NCI-H128 (cell line): ENCODE data around the gene COL27A1.

ENCODE experiments used
- DNase-seq: peaks from one replicate; lab custom pipeline; 2025; ENCODE audit not compliant: unreplicated experiment; lab: John Stamatoyannopoulos, UW

Gene COL27A1

GRCh38 chr9:114281473-114282103, 126.3 kb downstream of the COL27A1 start:
- DNase-seq: no peak

DNA sequence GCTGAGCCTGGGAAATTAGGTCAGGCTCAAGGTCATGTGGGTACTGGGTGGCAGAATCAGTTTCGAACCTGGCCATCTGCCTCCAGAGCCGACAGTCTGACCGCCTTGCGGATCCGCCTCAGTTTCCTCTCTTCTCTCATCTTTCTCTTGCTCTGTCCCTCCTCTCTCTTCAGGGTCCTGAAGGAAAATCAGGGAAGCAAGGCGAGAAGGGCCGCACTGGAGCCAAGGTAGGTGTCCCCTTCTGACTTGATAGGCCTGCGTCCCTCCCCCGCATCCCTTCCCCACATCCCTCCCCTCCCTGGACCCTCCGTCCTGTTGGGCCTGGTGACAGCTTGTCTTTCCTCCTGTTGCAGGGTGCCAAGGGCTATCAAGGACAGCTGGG, 126.8 kb downstream of the COL27A1 start:
- DNase-seq: no peak

DNA sequence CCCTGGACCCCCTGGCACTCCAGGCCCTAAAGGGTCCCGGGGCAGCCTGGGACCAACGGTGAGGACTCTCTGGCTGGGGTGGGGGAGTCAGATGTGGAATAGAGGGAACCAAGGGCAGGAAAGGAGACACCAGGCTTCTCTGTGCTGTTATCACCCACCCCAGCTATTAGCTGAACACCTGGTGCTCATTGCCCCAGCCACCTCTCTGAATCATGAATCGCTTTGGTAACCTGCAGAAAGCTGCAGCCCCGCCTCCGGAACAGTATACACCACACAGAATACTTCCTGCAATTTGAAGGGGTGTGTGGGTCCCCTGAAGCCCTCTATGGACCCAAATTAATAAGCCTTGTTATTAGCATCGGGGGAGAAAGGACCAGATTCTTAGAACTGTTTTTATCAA, 127.2 kb downstream of the COL27A1 start:
- DNase-seq: no peak

GRCh38 chr9:114282926-114283325, 127.6 kb downstream of the COL27A1 start:
- DNase-seq: no peak

DNA sequence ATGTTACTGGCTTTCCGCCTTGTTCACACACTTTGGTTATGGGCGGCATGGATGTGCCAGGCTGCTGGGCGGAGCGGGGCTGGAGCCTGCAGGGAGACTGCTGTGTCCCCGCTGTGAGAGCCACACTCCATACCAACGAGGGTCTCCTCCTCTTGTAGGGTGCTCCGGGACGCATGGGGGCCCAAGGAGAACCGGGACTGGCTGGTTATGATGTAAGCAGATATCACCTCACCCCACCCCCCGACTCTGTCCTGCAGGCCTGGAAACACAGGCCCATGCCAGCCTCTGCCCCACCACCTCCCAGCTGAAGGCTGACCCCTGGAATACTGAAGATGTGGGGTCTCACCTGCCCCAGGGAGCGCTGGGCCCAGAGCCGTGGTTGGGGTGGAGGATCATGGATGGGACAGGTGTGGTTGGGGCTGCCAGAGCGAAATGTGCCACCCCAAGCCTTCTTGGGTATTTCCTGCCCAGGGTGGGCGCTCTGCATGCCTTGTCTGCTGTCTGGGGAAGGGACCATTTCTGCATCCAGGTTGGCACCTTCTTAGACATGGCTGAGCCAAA, 128.3 kb downstream of the COL27A1 start:
- DNase-seq: no peak

GRCh38 chr9:114284316-114285060, 129.2 kb downstream of the COL27A1 start:
- DNase-seq: no peak

DNA sequence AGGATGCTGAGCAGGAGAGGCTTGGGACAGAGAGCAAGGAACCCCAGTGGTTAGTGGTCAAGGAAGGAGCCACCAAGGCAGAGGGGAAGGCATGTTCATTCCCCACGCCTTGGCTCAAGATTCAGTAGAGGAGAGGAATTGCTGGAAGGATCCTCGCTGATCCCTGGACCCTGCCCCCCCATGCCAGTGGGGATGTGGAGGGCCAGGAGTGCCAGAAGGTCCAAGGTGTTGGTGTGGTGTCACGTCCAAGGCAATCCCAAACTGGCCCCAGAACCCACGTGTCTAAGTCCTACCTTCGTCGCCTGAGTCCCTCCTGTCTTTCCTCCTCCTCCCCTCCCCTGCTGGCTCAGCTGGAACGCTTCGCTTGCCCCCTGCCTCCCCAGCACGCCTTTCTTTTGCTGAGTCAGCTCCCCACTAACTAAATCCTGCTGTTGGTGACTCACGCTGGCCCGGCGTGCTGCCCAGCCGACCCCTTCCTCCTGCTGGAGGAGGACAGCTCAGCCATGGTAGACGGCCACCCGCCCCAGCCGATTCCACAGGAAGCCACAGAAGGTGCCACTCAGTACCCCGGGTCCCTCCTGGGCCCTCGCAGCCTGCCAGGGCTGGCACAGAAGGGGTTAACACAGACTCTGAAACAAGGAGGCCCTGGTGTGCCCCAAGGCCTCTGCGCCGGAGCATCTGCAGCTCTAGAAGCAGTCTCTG, 130.0 kb downstream of the COL27A1 start:
- DNase-seq: no peak

DNA sequence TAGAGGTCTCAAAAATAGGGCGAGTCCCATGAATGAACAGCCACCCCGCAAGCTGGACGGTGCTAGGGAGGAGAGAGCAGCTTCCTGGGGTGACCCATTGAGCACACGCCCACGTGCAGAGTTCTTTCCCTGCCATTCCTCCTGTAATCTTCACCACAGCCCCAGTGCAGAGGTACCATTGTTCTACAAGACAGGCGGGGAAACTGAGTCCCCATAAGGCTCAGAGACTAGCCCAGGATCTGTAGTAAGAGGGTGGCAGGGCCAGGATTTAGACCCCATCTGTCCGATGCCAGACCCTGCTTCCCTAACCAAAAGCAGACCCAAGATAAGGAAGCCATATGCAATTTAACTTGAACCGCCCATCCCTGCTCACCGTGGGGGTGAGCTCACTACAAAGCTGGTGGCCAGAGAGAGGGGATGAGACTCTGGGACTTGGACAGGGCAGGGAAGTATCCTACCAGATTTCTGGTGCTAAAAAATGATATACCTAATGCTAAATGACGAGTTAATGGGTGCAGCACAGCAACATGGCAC, 130.9 kb downstream of the COL27A1 start:
- DNase-seq: no peak

DNA sequence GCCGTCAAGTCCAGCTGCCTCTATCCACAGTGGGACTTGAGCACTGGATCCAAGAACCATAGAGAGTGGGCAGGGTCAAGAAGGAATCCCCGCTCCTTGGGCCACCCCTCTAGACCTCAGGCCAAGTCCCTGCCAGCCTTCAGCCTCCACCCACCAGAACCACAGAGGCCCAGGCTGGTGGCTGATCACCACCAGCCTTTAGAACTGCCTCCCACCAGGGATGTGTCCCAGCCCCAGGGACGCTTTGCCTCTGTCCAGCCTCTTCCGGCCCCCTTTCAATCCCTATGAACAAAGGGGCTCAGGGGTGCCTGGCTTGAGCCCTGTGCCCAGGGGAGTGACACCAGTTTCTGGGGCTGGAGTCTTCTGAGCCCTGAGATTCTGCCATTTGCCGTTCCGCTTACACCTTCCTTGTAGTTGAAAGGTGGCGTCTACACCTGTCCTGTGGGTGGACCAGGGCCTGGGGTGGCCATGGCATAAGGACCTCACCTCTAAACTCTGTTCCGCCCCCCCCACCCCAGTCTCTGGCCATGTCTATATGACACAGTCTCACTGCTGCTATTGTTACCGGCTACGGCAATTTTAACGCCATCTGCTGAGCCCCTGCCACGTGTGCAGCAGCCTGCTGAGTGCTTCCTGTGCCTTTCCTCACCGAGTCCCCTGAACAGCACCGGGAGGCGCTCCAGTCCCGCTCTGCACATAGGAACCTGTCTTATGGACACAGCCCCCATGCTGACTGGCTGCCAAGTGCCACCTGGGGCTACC, 131.8 kb downstream of the COL27A1 start:
- no peak for DNase-seq

GRCh38 chr9:114287763-114288192, 132.4 kb downstream of the COL27A1 start:
- no peak for DNase-seq

DNA sequence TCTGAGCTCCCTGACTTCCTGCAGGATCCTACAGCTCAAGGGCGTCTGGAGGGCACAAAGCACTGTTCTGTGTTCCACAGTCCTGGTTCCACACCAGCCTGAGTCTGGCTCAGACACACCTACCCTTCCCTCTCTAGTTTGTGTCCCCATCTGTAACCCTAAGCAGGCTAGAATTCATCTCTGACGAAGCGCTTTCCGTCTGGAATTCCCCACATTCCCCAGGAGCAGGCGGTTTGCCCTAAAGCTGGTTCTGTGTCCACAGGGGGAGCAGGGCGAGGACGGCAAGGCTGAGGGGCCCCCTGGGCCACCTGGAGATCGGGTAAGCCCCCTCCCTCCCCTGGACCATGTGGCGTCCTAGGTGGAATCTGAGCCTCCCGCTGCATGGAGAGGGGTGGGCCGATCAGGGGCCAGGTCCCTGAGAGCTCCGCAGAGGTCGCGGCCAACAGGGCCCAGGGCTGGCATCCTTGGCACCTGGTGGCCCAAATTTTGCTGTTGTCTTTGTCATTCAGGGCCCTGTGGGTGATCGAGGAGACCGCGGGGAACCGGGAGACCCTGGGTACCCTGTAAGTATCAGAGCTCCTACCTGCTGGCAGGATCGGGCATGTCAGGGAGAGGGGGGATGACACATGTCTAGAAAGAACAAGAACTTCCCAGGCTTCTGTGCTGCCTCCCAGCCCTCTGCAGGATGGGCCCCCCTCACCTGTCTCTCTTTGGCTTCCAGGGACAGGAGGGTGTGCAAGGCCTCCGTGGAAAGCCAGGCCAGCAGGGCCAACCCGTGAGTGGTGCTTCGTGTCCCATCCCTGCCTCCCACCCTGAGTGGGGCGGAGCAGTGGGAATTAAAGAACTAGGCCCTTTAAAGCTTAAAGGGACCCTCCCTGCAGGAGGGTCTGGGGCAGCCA, 133.1 kb downstream of the COL27A1 start:
- DNase-seq: no peak

GRCh38 chr9:114289106-114289505, 133.8 kb downstream of the COL27A1 start:
- DNase-seq: no peak

DNA sequence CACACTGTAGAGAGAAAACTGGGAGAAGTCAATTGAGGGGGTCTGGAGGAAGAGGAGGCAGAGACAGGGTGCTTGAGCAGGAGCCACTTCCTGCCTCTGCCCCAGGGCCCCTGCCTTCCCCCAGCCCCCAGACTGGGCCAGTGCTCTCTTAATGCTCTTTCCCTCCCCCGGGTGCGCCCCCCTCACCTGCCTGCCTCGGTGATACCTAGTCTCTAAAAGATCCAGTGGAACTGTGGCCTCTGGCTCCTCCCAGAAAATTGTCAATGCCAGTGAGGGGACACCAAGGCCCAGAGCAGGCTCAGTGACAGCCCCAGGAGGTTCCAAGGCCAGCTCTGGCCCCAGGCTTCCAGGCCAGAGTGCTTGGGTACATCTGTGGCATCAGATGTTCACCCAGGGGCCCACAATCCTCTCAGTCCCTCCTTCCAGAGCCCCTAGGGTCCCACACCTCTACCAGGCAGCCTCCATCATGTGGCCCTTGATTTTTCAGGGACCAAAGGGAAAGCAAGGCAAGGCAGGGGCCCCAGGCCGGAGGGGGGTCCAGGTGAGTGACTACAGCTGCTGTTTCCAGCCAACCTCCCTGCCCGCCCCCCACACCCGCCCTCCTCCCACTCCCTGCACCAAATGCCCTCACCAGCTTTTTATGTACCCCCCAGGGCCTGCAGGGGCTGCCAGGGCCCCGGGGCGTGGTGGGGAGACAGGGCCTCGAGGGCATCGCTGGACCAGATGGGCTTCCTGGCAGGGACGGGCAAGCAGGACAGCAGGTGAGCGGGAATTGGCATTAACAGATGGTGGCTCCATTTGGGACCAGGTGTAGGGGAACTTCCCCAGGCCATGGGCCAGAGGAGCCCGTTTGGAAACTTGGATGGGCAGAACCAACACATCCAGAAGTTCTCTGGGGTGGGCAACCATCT, 134.5 kb downstream of the COL27A1 start:
- DNase-seq: no peak

DNA sequence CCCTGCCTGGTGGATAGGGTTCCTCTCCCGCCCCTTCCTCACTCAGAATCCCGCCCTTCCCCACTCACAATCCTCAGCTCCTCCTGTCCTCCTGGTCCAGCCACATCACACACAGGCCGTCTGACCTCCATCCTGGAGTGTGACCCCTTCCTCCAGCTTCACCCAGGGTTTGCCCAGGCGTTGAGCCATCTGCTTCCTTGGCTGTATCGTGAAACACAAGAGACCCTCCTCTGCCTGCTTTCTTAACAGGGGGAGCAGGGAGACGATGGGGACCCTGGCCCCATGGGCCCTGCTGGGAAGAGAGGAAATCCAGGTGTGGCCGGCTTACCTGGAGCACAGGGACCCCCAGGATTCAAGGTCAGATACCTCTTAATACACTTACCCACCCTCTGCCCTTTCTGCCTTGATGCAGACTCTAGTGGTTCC, 135.2 kb downstream of the COL27A1 start:
- no peak for DNase-seq

DNA sequence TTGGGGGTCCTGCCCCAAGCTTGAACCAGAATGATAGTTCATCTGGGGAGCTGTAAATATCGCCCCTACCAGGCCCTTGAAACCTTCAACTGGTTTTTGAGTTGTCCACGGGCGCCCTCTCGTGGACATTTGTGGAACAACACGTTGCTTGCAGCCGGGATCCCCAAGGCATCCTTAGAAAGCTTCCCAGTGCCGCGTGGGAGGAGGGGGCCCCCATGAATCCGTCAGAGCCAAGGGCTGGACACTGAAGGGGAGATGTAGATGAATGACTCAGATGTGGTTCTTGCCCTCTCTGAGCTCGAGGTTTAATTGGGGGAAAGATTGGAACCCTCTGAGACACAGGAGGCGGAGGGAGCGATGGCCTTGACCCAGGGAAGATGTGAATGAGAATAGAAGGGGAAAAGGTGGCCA, 135.7 kb downstream of the COL27A1 start:
- DNase-seq: peak; percentile 58

DNA sequence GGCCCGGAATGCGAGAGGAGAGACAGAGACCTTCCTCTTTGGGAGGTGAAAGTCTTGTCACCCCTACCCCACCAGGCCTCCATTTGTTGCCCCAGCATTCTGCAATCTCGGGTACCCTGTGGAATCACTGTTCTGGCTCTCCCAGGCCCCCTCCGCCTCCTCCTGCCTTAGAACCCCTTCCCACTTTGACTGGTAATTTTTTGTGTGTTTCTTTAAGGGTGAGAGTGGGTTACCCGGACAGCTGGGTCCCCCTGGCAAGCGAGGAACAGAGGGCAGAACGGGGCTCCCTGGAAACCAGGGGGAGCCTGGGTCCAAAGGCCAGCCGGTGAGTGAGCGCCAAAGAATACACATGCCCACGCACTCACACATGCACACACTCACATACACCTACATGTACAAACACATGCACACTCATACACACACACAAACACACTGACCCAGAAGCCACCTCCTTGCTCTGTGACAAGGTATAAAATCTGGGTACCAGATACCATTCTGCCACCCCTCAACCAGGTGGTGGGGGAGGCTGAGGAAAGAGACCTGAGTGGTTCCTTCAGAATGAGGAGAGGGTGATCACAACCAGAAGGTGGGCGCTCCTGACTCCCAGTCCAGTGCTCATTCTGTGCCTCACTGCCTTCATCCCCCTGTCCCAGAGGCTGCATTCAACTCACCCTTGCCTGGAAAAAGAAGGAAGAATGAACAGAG, 136.7 kb downstream of the COL27A1 start:
- DNase-seq: no peak

DNA sequence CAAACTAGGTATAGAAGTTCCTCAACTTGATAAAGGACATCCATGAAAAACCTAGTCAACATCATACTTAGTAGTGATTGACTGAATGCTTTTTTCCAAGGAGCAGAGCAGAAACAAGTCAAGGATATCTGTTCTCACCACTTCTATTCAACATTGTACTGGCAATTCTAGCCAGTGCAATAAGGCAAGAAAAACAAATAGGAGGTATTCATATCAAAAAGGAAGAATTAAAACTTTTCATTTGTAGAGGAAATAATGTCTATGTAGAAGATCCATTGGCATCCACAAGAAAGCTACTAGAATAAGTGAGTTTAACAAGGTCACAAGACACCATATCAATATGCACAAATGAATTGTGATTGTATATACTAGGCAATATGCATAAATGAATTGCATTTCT, 139.3 kb downstream of the COL27A1 start:
- DNase-seq: no peak

GRCh38 chr9:114296338-114296737, 141.0 kb downstream of the COL27A1 start:
- no peak for DNase-seq
